GM21825 (cell line): ENCODE measurements around the gene SMIM14.
"Not testable (repeated sequence)": the region's sequence is repeated elsewhere in the genome, so short reads cannot be mapped to it uniquely, and the experiment has no call there.

Experiments used
- ATAC-seq: cut with Tn5 transposase; IDR thresholded peaks from one replicate; pipeline ENCODE4 v1.9.1; 2021; ENCODE audit warnings: mild to moderate bottlenecking, moderate library complexity; ENCODE audit not compliant: unreplicated experiment

Gene SMIM14

DNA sequence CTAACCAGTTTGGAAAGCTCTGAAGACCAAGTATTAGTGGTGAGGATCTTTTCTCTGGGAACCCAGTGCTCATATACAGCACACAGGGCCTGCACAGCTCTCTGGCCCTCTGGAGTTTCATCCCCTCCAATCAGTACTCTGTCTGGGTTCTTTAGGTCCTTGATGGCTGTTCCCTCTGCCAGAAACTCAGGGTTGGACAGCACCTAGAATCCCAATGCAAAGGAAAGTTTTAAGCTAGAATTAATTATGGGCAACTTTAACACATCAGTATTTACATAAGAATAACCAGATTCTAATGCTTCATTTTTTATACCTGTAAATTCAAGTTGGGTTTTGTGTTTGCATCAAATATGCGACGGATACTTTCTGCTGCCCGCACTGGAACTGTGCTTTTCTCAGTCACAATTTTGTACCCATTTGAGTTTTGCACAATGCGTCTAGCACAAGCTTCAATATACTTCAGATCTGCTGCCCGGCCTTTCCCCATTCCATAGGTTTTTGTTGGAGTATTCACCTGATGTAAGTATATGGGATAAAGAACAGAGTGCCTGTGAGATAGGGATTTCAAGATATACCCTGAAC is 128.2 kb downstream of the SMIM14 start:
- ATAC-seq = no peak

DNA sequence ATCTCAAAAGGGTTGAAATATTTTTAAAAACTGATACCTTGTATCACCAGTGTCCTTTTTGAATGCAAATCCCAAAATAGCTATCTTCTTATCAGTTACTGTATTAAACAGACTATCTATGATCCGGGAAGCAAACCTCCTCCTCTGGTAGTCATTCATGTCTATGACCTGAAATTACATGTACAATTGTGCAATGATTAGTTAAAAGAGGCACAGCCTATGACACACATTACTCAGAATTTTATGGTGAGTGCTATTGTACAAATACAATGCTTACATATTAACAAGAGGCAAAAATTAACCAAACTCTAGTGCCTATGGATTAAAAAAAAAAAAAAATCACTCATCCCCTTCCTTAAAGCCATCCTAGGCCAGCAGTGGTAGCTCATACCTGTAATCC is 133.1 kb downstream of the SMIM14 start:
- no peak for ATAC-seq

DNA sequence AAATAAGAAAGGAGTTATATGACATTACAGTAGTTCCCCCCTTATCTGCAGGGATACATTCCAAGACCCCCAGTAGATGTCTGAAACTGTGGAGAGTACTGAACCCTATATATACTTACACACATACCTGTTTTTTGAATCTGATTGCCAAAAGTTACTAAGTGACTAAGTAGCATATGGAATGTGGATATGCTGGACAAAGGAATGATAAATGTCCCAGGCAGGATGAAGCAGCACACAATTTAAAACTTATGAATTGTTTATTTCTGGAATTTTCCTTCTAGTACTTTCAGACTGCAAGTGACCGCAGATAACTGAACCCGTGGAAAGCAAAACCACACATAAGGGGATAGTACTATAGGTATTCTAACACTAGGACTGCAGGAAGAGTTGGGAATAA is 134.1 kb downstream of the SMIM14 start:
- ATAC-seq = no peak

DNA sequence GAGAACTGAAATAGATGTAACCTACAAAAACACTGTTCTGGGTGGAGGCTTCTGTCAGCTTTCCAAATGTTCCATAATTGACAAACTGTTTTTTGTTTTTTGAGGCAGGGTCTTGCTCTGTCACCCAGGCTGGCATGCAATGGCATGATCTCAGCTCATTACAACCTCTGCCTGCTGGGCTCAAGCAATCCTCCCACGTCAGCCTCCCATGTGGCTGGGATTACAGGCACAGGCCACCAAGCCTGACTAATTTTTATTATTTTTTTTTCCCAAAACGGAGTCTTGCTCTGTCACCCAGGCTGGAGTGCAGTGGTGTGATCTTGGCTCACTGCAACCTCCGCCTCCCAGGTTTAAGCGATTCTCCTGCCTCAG is 136.0 kb downstream of the SMIM14 start:
- not testable (repeated sequence) for ATAC-seq

DNA sequence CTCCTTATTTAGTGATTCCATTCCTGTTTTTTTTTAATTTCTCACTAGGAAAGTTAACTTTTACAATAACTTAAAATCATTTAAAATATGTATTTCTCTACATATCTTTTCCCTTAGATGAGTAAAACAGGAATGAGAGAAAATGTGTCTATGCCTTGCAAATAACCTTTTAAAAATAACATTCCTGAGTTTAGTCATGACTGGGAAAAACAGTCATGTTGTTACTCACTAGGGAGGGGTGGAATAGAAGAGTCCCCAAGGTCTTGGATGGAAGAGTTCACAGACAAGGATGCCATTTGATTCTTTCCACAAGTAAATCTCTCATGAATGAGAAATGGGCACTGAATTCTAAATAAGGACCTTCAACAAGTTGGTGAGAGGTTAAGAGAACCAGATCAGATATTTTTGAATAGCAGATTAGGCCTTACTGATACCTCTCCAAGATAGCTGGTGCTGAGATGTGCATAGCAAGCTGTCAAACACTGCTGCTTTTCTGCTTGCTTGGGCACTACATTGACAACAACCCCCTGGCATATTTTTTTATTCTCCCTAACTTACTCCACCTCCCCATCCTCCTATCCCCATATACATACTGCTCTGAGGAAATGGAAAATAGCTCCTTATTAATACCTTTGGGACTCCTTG is 136.5 kb downstream of the SMIM14 start:
- ATAC-seq = no peak

DNA sequence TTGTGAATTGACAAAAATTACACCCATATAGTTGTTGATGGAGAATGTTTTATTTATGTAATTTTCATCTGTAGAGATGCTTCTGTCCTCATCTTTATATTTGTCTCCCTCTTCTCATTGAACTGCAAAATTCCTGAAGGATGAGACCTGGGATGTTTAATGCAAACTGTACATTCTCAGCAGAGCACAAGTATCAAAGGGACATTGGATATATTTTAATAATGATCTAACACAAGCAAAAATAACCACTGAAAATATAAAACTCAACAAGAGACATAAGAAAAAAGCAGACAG is 140.0 kb downstream of the SMIM14 start:
- no peak for ATAC-seq

DNA sequence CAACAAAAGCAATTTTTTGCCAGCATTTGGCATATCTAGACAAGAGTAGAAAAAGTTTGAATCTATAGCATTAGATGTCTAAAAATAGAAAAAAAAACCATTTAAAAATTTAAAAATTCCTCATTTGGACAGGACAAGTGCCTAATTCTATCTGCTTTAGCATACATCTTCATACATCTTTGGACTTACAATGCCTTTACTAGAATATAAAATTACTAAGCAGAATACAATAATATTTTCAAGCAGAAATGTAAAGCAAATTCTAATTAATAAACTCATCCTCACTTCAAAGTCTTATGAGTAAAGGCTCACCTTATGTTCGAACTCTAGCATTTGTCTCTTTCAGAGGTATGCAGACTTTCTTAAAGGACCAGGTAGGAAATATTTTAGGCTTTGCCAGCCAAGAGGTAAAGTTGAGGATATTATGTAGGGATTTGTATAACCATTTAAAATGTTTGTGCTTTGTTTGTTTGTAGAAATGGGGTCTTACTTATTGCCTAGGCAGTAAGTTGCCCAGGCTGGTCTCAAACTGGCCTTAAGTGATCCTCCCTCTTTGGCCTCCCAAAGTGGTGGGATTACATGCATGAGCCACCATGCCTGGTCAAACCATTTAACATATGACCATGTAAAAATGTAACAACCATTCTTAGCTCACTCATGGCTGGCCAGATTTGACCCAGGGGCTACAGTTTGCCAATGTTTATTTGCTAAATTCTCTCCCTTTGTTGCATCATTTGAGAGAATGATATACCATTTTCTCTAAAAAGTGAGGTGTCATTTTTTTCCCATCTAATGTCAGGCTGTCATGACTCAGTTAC is 140.5 kb downstream of the SMIM14 start:
- no peak for ATAC-seq
